SK-N-SH treated with all-trans-retinoic acid at 6 μM for 48 hours (cell line): ENCODE measurements around the gene ARID1B.

Source experiments
- ATAC-seq: fragments of 200-7000 bp; cut with Tn5 transposase; 3 replicates; pipeline ENCODE4 v1.9.1; 2020; ENCODE audit warnings: mild to moderate bottlenecking, moderate library complexity
- ARNTL ChIP-seq: fragments of 450-650 bp; formaldehyde crosslinking; IDR thresholded peaks from 2 replicates; pipeline ENCODE4 v1.5.0; 2020; ENCODE audit warnings: low read depth, mild to moderate bottlenecking, moderate library complexity, borderline replicate concordance
- BACH2 ChIP-seq: fragments of 250-450 bp; sonication (Bioruptor Pico); IDR thresholded peaks from 2 replicates; pipeline ENCODE4 v1.9.0; 2021; ENCODE audit warnings: mild to moderate bottlenecking, borderline replicate concordance
- CREB5 ChIP-seq: fragments of 250-450 bp; sonication (Bioruptor Pico); IDR thresholded peaks from 2 replicates; pipeline ENCODE4 v1.5.1; 2020; ENCODE audit warnings: low read depth, mild to moderate bottlenecking, moderate library complexity
- CSDC2 ChIP-seq: fragments of 250-450 bp; sonication (Bioruptor Pico); IDR thresholded peaks from 2 replicates; pipeline ENCODE4 v1.5.0; 2020; ENCODE audit warnings: mild to moderate bottlenecking, moderate library complexity
- CSRNP3 ChIP-seq: fragments of 250-450 bp; sonication (Bioruptor Pico); IDR thresholded peaks from 2 replicates; pipeline ENCODE4 v1.5.1; 2021; ENCODE audit warnings: mild to moderate bottlenecking, moderate library complexity
- ESRRG ChIP-seq: fragments of 250-450 bp; sonication (Bioruptor Pico); IDR thresholded peaks from 2 replicates; pipeline ENCODE4 v1.6.1; 2021; ENCODE audit warnings: mild to moderate bottlenecking
- GLIS3 ChIP-seq: fragments of 250-450 bp; sonication (Bioruptor Pico); IDR thresholded peaks from 2 replicates; pipeline ENCODE4 v1.5.0; 2020; ENCODE audit warnings: mild to moderate bottlenecking, moderate library complexity
- ISL1 ChIP-seq: fragments of 250-450 bp; sonication (Bioruptor Pico); IDR thresholded peaks from 2 replicates; pipeline ENCODE4 v2.1.2; 2022; ENCODE audit warnings: mild to moderate bottlenecking, moderate library complexity
- OSR1 ChIP-seq: fragments of 250-450 bp; sonication (Bioruptor Pico); IDR thresholded peaks from 2 replicates; pipeline ENCODE4 v1.8.0; 2022; ENCODE audit warnings: moderate library complexity, mild to moderate bottlenecking, inconsistent platforms
- PATZ1 ChIP-seq: fragments of 250-450 bp; sonication (Bioruptor Pico); IDR thresholded peaks from 2 replicates; pipeline ENCODE4 v1.8.0; 2020; ENCODE audit warnings: mild to moderate bottlenecking, moderate library complexity, borderline replicate concordance
- PPARA ChIP-seq: fragments of 250-450 bp; sonication (Bioruptor Pico); IDR thresholded peaks from 2 replicates; pipeline ENCODE4 v1.5.0; 2020; ENCODE audit warnings: mild to moderate bottlenecking, borderline replicate concordance
- RARB ChIP-seq: fragments of 250-450 bp; sonication (Bioruptor Pico); IDR thresholded peaks from 2 replicates; pipeline ENCODE4 v1.8.0; 2021; ENCODE audit warnings: mild to moderate bottlenecking, moderate library complexity
- SNAI2 ChIP-seq: fragments of 250-450 bp; sonication (Bioruptor Pico); IDR thresholded peaks from 2 replicates; pipeline ENCODE4 v1.5.0; 2020; ENCODE audit warnings: mild to moderate bottlenecking, moderate library complexity
- TCF4 ChIP-seq: fragments of 250-450 bp; sonication (Bioruptor Pico); IDR thresholded peaks from 2 replicates; pipeline ENCODE4 v1.8.0; 2021; ENCODE audit warnings: mild to moderate bottlenecking, moderate library complexity, borderline replicate concordance
- TOX ChIP-seq: fragments of 250-450 bp; sonication (Bioruptor Pico); IDR thresholded peaks from 2 replicates; pipeline ENCODE4 v1.8.0; 2021; ENCODE audit warnings: mild to moderate bottlenecking, moderate library complexity, borderline replicate concordance
- TSHZ2 ChIP-seq: fragments of 250-450 bp; sonication (Bioruptor Pico); IDR thresholded peaks from 2 replicates; pipeline ENCODE4 v1.5.0; 2020; ENCODE audit warnings: mild to moderate bottlenecking, moderate library complexity
- ZC3H10 ChIP-seq: fragments of 250-450 bp; sonication (Bioruptor Pico); IDR thresholded peaks from 2 replicates; pipeline ENCODE4 v1.5.1; 2021; ENCODE audit warnings: mild to moderate bottlenecking, moderate library complexity
- ZFP3 ChIP-seq: fragments of 250-450 bp; sonication (Bioruptor Pico); IDR thresholded peaks from 2 replicates; pipeline ENCODE4 v1.5.0; 2020; ENCODE audit warnings: mild to moderate bottlenecking, moderate library complexity
- ZFP30 ChIP-seq: fragments of 450-650 bp; formaldehyde crosslinking; IDR thresholded peaks from 2 replicates; pipeline ENCODE4 v1.5.0; 2022; ENCODE audit warnings: mild to moderate bottlenecking, moderate library complexity
- ZNF565 ChIP-seq: fragments of 450-650 bp; formaldehyde crosslinking; conservative IDR thresholded peaks from 2 replicates; pipeline ENCODE4 v1.5.0; 2020; ENCODE audit warnings: low read depth, mild to moderate bottlenecking, moderate library complexity
- ZNF70 ChIP-seq: fragments of 450-650 bp; formaldehyde crosslinking; IDR thresholded peaks from 2 replicates; pipeline ENCODE4 v1.5.0; 2020; ENCODE audit warnings: mild to moderate bottlenecking, moderate library complexity
- ZNF8 ChIP-seq: fragments of 450-650 bp; formaldehyde crosslinking; IDR thresholded peaks from 2 replicates; pipeline ENCODE4 v1.5.0; 2020; ENCODE audit warnings: mild to moderate bottlenecking, moderate library complexity

ARID1B gene

GRCh38 chr6:157242791-157243190, 465.6 kb downstream of the ARID1B start:
- no peak for TF ChIP-seq ZFP30 (CRISPR knock-in tag)
- TF ChIP-seq TOX (CRISPR knock-in tag): no peak
- TF ChIP-seq, all 23 proteins: peak for 0
- ATAC-seq: no peak

- ATAC-seq: peak; percentile 48
- TF ChIP-seq TCF4 (CRISPR knock-in tag): no peak
- no peak for TF ChIP-seq ZC3H10 (CRISPR knock-in tag)
- no peak for TF ChIP-seq OSR1 (CRISPR knock-in tag)
- no peak for TF ChIP-seq CSRNP3 (CRISPR knock-in tag)
- TF ChIP-seq ZFP30 (CRISPR knock-in tag): no peak
- no peak for TF ChIP-seq TSHZ2 (CRISPR knock-in tag)
- no peak for TF ChIP-seq ZNF70 (CRISPR knock-in tag)
Observed at GRCh38 chr6:157244175-157244574, 467.0 kb downstream of the ARID1B start.

- no peak for TF ChIP-seq ARNTL (CRISPR knock-in tag)
- TF ChIP-seq BACH2 (CRISPR knock-in tag): no peak
- TF ChIP-seq ZC3H10 (CRISPR knock-in tag): no peak
- no peak for TF ChIP-seq ISL1 (CRISPR knock-in tag)
- TF ChIP-seq PPARA (CRISPR knock-in tag): no peak
- TF ChIP-seq GLIS3 (CRISPR knock-in tag): no peak
- no peak for TF ChIP-seq TSHZ2 (CRISPR knock-in tag)
- TF ChIP-seq ZNF565 (CRISPR knock-in tag): no peak
- TF ChIP-seq OSR1 (CRISPR knock-in tag): no peak
- TF ChIP-seq ZNF70 (CRISPR knock-in tag): no peak
- no peak for TF ChIP-seq CSDC2
- TF ChIP-seq SNAI2 (CRISPR knock-in tag): no peak
- no peak for TF ChIP-seq CREB5 (CRISPR knock-in tag)
- TF ChIP-seq ZFP3 (CRISPR knock-in tag): no peak
- TF ChIP-seq TCF4 (CRISPR knock-in tag): no peak
- TF ChIP-seq CSRNP3 (CRISPR knock-in tag): no peak
- TF ChIP-seq RARB: no peak
- no peak for ATAC-seq
Observed at GRCh38 chr6:157244780-157245179, 467.6 kb downstream of the ARID1B start.

GRCh38 chr6:157245436-157245835, 468.3 kb downstream of the ARID1B start:
- no peak for ATAC-seq
- TF ChIP-seq CSRNP3 (CRISPR knock-in tag): no peak
- TF ChIP-seq SNAI2 (CRISPR knock-in tag): no peak
- TF ChIP-seq ZNF8 (CRISPR knock-in tag): no peak
- TF ChIP-seq ESRRG (CRISPR knock-in tag): no peak
- no peak for TF ChIP-seq ZFP3 (CRISPR knock-in tag)
- no peak for TF ChIP-seq PATZ1 (CRISPR knock-in tag)
- TF ChIP-seq CREB5 (CRISPR knock-in tag): no peak
- no peak for TF ChIP-seq ZNF70 (CRISPR knock-in tag)
